Measurements from ENCODE around the gene CHRNA4.

CHRNA4 gene

DNA sequence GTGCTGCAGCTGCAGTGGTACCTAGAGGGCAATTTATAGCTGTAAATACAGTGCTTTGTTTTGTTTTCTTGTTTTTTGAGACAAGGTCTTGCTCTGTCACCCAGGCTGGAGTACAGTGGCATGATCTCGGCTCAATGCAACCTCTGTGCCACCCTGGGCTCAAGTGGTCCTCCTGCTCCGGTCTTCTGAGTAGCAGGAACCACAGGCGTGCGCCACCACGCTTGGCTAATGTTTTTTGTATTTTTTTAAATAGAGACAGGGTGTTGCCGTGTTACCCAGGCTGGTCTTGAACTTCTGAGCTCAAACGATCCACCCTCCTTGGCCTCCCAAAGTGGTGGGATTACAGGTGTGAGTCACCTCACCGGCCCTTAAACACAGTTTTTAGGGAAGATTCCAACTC lies 26.8 kb downstream of the CHRNA4 start:
- no peak for DNase-seq (ENCODE audit: low read depth in 2 of 2)

DNA sequence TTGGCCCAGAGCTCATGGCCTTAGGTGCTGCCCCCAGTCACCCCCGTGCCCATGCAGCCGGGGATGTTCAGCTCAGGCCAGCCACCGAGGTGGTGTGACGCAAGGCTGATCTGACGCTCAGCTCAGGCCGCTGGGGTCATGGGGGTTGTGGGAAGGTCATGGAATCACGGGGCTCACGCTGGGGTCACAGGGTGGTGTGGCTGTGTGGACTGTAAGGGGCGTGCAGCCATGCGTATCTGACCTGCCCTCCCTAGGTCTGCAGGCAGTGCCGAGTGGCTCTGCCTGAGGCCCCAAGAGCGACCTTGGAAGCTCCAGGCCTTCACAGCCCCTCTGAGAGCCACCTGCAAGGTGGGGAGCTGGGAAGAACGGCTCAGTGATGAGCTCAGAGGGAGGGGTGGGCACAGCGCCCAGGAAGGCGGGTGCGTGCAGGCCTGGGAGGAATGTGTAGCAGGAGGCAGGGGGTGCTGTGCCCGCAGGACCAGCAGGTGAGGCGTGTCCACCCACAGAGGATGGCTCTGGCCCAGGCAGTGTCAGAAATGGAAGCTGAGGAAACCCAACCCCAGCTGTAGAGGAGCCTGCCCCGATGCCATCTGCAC lies 27.8 kb downstream of the CHRNA4 start:
- DNase-seq (ENCODE audit: low read depth in 2 of 2): no peak

GRCh38 chr20:63332488-63333240 lies 28.5 kb downstream of the CHRNA4 start:
- no peak for DNase-seq (ENCODE audit: low read depth in 2 of 2)

GRCh38 chr20:63331741-63332400 lies 29.3 kb downstream of the CHRNA4 start:
- no peak for DNase-seq (ENCODE audit: low read depth in 2 of 2)

DNA sequence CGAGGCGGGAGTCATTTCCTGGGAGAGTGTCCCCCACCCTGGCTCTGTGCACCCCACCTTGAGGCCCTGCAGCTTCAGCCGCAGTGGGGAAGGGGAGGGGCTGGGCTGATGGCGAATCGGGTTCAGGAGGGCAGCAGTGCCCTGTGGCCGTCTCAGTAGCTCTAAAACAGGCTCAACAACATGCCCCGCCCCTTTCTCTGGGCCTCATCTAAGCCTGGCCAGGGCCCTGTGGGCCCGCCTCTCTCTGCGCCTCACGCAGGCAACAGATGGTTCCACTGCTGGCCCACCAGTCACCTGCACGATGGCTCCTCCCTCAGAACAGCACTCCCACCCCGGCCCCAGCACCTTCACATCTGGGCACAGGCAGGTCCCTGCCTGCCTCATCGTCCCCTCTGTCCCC lies 30.2 kb downstream of the CHRNA4 start:
- no peak for DNase-seq (ENCODE audit: low read depth in 2 of 2)

DNA sequence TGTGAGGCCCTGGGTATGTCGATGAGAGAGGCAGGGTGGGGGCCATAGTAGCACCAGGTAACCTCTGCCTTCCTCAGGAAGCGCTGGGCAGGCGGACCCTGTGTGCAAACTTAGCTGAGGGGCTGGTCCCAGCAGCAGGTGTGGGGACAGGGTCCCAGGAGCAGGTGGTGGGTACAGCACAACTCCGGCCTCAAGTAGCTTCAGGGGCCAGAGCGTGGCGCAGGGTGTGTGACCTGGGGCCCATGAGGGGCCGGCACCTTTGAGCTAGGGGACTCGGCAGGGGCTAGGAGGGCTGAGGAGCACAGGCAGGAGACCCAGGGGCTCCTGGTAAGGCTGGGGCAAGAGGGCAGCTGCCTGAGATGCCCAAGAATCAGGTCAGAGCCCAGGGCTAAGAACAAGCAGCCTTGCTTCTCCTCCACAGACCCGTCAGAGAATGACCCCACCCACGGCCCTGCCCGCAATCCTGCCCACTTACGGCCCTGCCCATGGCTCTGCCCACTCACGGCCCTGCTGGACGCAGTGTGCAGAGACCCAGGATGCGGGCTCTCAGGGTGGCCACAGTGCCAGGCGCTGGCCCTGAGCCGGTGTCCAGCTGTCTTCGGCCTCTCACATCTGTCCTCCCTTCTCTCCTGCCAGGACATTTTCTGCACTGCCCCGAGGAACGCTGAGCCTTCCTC lies 30.9 kb downstream of the CHRNA4 start:
- DNase-seq (ENCODE audit: low read depth in 2 of 2): no peak

- DNase-seq (ENCODE audit: low read depth in 2 of 2): no peak
Measured at GRCh38 chr20:63329331-63330083, 31.6 kb downstream of the CHRNA4 start.

- no peak for DNase-seq (ENCODE audit: low read depth in 2 of 2)
Measured at GRCh38 chr20:63328718-63329275, 32.4 kb downstream of the CHRNA4 start.

DNA sequence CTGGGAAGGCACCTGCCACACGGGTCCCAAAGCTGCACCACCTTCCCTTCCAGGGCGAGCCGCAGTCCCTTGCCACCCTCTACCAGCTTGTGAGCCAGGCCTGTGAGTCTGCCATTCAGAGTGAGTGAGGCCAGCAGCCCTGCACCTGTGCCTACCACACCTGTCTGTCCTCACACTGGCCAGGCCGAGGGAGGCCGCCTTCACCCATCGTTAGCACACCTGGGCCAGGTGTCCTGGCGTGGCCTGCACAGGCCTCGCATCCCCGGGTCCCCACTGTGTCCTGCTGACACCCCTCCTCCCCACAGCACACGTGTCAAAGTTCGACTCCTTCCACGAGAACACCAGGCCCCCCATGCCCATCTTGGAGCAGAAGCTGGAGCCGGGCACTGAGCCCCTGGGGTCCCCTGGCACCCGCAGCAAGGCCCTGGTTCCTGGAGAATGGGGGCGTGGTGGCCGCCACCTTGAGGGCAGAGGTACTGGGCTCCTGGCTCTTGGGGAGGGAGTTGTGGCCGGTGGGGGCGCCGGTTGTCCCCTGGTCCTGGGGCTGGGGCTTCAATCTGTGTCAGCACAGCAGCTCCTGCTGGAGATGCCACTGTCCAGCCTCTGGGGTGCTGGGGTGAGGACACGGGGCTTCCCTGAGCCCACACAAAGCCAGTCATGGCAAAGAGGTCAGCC lies 33.0 kb downstream of the CHRNA4 start:
- no peak for DNase-seq (ENCODE audit: low read depth in 2 of 2)

- DNase-seq (ENCODE audit: low read depth in 2 of 2): no peak
Measured at GRCh38 chr20:63327231-63327745, 33.9 kb downstream of the CHRNA4 start.

- DNase-seq (ENCODE audit: low read depth in 2 of 2): no peak
Measured at GRCh38 chr20:63326314-63327230, 34.6 kb downstream of the CHRNA4 start.

DNA sequence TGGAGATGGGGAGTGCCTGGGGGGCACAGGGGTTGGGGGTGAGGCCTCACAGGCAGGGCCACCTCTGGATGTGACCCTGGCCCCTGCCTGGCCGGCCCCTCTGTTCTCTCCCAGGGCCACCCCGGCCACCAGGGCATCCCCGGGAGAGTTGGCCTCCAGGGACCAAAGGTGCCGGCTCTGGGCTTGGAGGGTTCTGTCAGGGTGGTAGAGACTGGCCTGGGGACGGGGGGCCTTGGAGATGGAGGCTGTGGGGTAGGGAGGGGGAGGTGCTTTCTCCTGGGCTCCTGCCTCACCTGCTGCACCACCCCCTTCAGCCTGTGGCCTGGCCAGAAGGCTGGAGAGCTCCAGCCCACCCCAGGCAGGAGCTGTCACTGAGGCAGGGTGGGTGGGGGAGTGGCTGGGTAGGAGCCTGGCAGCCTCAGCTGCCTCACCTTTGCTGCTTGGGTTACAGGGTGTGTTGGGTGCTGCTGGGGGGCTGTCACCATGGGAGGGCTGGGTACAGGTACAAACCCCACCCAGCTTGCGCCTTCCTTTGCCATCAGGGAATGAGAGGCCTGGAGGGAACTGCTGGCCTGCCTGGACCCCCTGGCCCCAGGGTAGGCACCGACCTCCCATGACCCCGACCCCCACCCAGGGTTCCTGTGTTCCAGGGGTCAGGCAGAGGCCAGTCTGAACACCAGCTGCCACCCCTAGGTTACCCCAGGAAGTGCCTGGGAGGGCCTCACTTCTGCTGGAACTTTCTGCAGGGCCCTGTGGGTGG lies 35.4 kb downstream of the CHRNA4 start:
- DNase-seq (ENCODE audit: low read depth in 2 of 2): no peak

DNA sequence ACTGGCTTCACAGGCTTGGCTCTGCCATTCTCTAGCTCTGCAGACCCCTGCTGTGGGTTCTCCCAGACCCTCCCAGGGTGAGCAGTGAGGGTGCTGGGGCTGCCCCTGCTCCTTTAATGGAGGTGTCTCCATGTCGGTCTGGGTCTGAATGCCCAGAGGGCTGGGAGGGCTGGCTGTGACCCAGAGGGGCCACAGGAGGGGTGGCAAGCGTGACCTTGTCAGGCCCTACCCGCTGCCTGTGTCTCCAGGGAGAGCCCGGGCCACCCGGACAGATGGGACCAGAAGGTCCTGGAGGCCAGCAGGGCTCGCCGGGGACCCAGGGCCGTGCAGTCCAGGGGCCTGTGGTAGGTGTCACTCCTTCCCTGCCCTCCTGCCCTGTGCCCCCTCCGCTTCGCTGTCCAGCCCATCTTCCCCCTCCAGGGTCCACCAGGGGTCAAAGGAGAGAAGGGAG lies 36.1 kb downstream of the CHRNA4 start:
- no peak for DNase-seq (ENCODE audit: low read depth in 2 of 2)

DNA sequence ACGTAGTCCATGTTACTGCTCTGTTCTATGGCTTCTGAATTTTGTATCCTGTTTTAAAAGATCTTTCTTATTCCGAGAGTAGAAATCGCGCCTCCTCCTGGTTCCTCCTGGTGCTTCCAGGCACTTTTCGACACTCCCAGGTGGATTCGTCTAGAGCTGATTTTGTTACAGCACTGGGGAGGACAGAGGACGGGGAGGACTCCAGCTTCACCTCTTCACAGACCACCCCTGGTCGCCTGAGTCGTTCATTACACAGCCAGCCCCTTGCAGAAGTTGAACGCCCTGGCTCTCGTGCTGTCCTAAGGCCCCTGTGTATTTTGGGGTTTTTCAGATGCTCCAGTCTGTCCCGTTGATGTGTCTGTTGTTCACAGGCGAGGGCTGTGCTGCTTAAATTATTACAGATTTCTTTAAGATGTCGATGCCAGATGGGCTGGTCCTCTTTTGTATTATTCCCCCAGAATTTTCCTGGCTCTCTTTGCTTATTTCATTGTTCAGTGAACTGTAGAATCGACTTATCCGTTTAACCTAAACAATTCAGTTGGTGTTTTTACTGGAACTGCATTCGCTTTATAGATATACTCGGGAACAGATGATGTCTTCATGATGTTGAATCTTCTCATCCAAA lies 37.7 kb downstream of the CHRNA4 start:
- DNase-seq (ENCODE audit: low read depth in 2 of 2): no peak

- DNase-seq (ENCODE audit: low read depth in 2 of 2): no peak
Measured at GRCh38 chr20:63322933-63323273, 38.2 kb downstream of the CHRNA4 start.

GRCh38 chr20:63322146-63322932 lies 38.8 kb downstream of the CHRNA4 start:
- no peak for DNase-seq (ENCODE audit: low read depth in 2 of 2)

DNA sequence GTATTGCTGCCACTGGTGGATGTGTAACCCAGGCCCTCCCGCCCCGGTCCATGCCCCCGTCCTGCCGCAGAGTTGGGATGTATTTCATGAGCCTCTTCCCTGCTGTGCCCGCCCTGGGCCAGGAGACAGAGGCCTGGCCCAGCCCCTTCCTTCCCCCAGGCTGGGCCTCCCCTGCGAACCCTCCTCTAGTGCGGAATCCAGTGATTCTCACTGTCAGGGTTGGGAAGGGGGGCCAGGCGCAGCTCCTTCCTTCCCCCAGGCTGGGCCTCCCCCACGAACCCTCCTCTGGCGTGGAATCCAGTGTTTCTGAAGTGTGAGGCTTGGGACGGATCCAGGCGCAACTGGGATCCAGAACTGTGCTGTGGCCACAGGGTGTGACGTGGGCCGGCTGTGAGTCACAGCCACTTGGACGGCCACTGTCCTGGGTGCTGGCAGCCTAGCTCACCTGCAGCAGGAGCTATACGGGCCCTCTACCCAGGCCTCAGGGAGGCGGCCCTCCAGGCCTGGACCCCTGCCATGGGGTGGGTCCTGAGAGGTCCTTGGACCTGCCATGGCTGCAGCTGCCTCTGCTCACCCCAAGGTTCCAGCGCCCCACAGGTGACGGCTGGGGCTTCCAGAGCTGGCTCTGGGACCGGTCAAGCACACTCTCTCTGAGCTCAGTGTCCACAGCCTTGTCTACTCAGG lies 39.9 kb downstream of the CHRNA4 start:
- DNase-seq (ENCODE audit: low read depth in 2 of 2): no peak

Measured in stimulated activated CD8-positive, alpha-beta memory T cell treated with anti-CD3 and anti-CD28 coated beads, Interleukin-15, amount 100 ng/mL, for 48 hours (primary cell).